Measurements from ENCODE around the gene EPO.
"Not testable (repeated sequence)": the region's sequence is repeated elsewhere in the genome, so short reads cannot be mapped to it uniquely, and the experiment has no call there.

EPO gene

GRCh38 chr7:100744605-100745004 is 24.3 kb downstream of the EPO start:
- no peak for DNase-seq

GRCh38 chr7:100745184-100745583 is 24.9 kb downstream of the EPO start:
- no peak for DNase-seq

GRCh38 chr7:100752994-100753393 is 32.7 kb downstream of the EPO start:
- DNase-seq, result no peak

- DNase-seq, result no peak
Measured at GRCh38 chr7:100753750-100754149, 33.5 kb downstream of the EPO start.

- DNase-seq, result no peak
Measured at GRCh38 chr7:100759357-100760171, 39.3 kb downstream of the EPO start.

- not testable (repeated sequence) for DNase-seq
Measured at GRCh38 chr7:100762841-100763240, 42.6 kb downstream of the EPO start.

GRCh38 chr7:100763556-100764140 is 43.4 kb downstream of the EPO start:
- DNase-seq, result no peak

- no peak for DNase-seq
Measured at GRCh38 chr7:100764841-100765240, 44.6 kb downstream of the EPO start.

GRCh38 chr7:100765250-100765649 is 45.0 kb downstream of the EPO start:
- no peak for DNase-seq

GRCh38 chr7:100768784-100769183 is 48.5 kb downstream of the EPO start:
- DNase-seq, result no peak

Measured in NCI-H510A (cell line).